Activated T-helper 1 cell treated with Interleukin-2 at 50 U/mL for 16 hours (primary cell): ENCODE data around the gene CES4A.

Experiments
- DNase-seq: peaks from one replicate; pipeline ENCODE4 v3.0.0-alpha.2; 2020; ENCODE audit warnings: low read depth

CES4A gene

GRCh38 chr16:67053767-67054334 lies 65.5 kb downstream of the CES4A start:
- no peak for DNase-seq

- no peak for DNase-seq
Measured at GRCh38 chr16:67054901-67055300, 66.5 kb downstream of the CES4A start.

- no peak for DNase-seq
Measured at GRCh38 chr16:67055712-67056487, 67.5 kb downstream of the CES4A start.
